Peyer's patch (tissue), 4 donors: ENCODE data around the gene SRGAP1. TPM values are rescaled to one million over a fixed set of nuclear protein-coding genes. Genes with fewer than 3 reads are reported as not detected.

Experiments
- DNase-seq, 3 donors: peaks; one replicate each; pipeline ENCODE4 v3.0.0-alpha.2; 2017 to 2019
- H3K27ac ChIP-seq, 4 donors: fragments of 200-600 bp; sonication (generic); one replicate each; pipeline ENCODE4 v1.5.1; 2016 to 2019
- H3K27me3 ChIP-seq, 2 donors: fragments of 200-600 bp; sonication (generic); one replicate each; pipeline ENCODE4 v1.5.1; 2019
- H3K36me3 ChIP-seq, 3 donors: fragments of 200-600 bp; sonication (generic); one replicate each; pipeline ENCODE4 v1.5.1; 2016 to 2019
- H3K4me1 ChIP-seq, 4 donors: fragments of 200-600 bp; sonication (generic); one replicate each; pipeline ENCODE4 v1.5.1; 2016 to 2019
- H3K4me3 ChIP-seq, 4 donors: fragments of 200-600 bp; sonication (generic); 1 replicate in 3 of 4; 2 replicates in 1 of 4; pipeline ENCODE4 v1.5.1; 2016 to 2019; ENCODE audit warnings: mild to moderate bottlenecking in 1 of 4
- H3K9me3 ChIP-seq, 4 donors: fragments of 200-600 bp; sonication (generic); one replicate each; pipeline ENCODE4 v1.5.1; 2016 to 2019; ENCODE audit warnings: mild to moderate bottlenecking in 1 of 4
- POLR2A ChIP-seq, 2 donors: fragments of 450-650 bp; IDR thresholded peaks; one replicate each; pipeline ENCODE4 v1.5.1; 2017; ENCODE audit warnings: antibody characterized with exemption in 2 of 2, mild to moderate bottlenecking in 2 of 2, moderate library complexity in 2 of 2
- total RNA-seq, 4 donors: library from RNA; depleted of rRNA; stranded (reverse); fragments of >200 nt; gene quantifications; one replicate each; pipeline ENCODE4 v1.1.0, GENCODE V29; 2016
- TF ChIP-seq, protein P1 (sequence below), 6 experiments: fragments of 450-650 bp in 4 of 6; fragments of 200-600 bp in 2 of 6; sonication (generic) in 1 of 6; IDR thresholded peaks; one replicate each; pipeline ENCODE4 v1.5.1; 2017 to 2019; ENCODE audit warnings: antibody characterized with exemption in 6 of 6, mild to moderate bottlenecking in 3 of 6, moderate library complexity in 1 of 6

The SRGAP1 gene
- total RNA-seq, 4 donors from 2014 or later = 5.8 to 92.4 (median 16.4) TPM

DNA sequence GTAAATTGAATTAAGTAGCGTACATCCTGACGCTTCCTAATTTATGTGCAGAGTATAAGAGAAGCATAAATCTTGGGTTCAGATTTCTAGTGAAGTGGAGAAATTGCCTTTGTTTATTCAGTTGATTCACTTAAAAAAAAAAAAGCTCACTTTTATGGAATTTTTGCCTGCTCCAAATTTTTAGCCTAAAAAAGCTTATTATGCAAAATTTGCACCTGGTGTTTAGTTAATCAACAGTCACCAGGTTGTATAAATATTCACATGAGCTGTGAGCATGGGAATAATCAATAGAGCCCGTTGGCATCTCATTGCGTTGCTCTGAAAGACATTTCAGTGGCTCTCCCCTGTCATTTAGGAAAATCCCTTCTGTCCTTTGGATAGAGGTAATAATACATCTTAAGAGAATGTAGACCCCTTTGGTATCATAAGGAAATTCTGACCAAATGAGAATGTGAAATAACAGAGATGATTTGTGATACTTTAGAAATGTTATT lies 132.4 kb downstream of the SRGAP1 start:
- Histone ChIP-seq H3K4me3 (no peak overlapping the region), H3K9me3 (no peaks in the 10 kb centered on the region), H3K27ac (no peak overlapping the region), H3K36me3 (no peaks in the 10 kb centered on the region), H3K27me3 (no peaks in the 10 kb centered on the region), H3K4me1 (no peaks in the 10 kb centered on the region)
- DNase-seq = no peak
- TF ChIP-seq, protein P1, sequence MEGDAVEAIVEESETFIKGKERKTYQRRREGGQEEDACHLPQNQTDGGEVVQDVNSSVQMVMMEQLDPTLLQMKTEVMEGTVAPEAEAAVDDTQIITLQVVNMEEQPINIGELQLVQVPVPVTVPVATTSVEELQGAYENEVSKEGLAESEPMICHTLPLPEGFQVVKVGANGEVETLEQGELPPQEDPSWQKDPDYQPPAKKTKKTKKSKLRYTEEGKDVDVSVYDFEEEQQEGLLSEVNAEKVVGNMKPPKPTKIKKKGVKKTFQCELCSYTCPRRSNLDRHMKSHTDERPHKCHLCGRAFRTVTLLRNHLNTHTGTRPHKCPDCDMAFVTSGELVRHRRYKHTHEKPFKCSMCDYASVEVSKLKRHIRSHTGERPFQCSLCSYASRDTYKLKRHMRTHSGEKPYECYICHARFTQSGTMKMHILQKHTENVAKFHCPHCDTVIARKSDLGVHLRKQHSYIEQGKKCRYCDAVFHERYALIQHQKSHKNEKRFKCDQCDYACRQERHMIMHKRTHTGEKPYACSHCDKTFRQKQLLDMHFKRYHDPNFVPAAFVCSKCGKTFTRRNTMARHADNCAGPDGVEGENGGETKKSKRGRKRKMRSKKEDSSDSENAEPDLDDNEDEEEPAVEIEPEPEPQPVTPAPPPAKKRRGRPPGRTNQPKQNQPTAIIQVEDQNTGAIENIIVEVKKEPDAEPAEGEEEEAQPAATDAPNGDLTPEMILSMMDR (IDR thresholded peaks at IDR 0.05) = no peak
- TF ChIP-seq POLR2A (IDR thresholded peaks at IDR 0.05) = no peak

DNA sequence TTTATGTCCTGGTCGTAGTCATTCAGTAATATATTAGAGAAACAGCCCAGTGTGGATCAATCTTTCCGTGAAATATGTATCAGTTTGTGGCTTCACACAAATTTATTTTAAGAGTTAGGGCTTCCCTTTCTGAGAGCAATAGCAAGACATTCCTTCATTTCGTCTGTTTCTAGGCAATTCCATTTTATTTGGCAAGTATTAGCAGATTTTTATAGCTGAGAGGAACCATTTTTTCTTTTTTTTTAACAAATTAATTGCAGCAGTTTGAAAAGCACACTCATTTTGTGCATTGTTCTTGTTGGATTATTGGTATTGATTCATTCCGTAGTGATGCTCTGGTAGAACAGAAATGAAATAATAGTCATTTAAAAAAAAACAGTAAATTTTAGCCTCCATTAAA lies 132.9 kb downstream of the SRGAP1 start:
- H3K4me1 ChIP-seq = no peaks in the 10 kb centered on the region
- TF ChIP-seq, protein P1 (IDR thresholded peaks at IDR 0.05) = no peak
- no peak for TF ChIP-seq POLR2A (IDR thresholded peaks at IDR 0.05)
- H3K9me3 ChIP-seq = no peaks in the 10 kb centered on the region
- no peak overlapping the region for H3K27ac ChIP-seq
- no peak for DNase-seq
- no peak overlapping the region for H3K4me3 ChIP-seq
- H3K27me3 ChIP-seq = no peaks in the 10 kb centered on the region
- H3K36me3 ChIP-seq = no peaks in the 10 kb centered on the region

DNA sequence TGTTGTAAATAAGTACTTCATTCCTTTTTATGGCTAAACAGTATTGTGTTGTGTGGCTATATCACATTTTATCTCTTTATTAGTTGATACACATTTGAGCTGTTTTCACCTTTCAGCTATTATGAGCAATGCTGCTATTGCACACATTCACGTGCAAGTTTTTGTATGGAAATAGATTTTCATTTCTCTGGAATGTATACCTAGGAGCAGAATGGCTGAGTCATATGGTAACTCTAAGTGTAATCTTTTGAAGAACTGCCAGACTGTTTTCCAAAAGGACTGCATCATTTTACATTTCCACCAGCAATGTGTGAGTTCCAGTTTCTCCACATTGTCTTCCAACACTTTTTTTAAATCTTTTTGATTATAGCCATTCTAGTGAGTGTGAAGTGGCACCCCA lies 134.0 kb downstream of the SRGAP1 start:
- H3K27me3 ChIP-seq = no peaks in the 10 kb centered on the region
- H3K4me3 ChIP-seq = no peak overlapping the region
- TF ChIP-seq, protein P1 (IDR thresholded peaks at IDR 0.05) = no peak
- no peak for TF ChIP-seq POLR2A (IDR thresholded peaks at IDR 0.05)
- DNase-seq = no peak
- no peaks in the 10 kb centered on the region for H3K36me3 ChIP-seq
- H3K27ac ChIP-seq = no peak overlapping the region
- no peaks in the 10 kb centered on the region for H3K4me1 ChIP-seq
- H3K9me3 ChIP-seq = no peaks in the 10 kb centered on the region

DNA sequence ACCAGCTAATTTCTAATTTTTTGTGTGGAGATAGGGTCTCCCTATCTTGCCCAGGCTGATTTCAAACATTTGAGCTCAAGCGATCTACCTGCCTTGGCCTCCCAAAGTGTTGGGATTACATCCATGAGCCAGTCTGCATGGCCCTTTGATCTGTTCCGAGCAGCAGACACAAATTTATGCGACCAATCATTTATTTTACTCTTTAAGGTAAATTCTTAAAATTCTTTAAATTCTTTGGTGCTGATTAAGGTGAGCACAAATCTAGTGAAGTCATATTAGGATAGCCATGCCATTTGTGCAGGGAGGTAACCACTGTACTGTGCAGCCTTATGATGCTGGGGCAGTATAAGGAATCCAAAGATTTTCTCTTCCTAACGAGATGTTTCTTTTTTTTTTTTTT lies 135.7 kb downstream of the SRGAP1 start:
- H3K9me3 ChIP-seq = no peaks in the 10 kb centered on the region
- TF ChIP-seq, protein P1 (IDR thresholded peaks at IDR 0.05) = no peak
- TF ChIP-seq POLR2A (IDR thresholded peaks at IDR 0.05) = no peak
- H3K27me3 ChIP-seq = no peaks in the 10 kb centered on the region
- H3K36me3 ChIP-seq = no peaks in the 10 kb centered on the region
- DNase-seq = no peak
- H3K27ac ChIP-seq = no peak overlapping the region
- no peaks in the 10 kb centered on the region for H3K4me1 ChIP-seq
- no peak overlapping the region for H3K4me3 ChIP-seq

DNA sequence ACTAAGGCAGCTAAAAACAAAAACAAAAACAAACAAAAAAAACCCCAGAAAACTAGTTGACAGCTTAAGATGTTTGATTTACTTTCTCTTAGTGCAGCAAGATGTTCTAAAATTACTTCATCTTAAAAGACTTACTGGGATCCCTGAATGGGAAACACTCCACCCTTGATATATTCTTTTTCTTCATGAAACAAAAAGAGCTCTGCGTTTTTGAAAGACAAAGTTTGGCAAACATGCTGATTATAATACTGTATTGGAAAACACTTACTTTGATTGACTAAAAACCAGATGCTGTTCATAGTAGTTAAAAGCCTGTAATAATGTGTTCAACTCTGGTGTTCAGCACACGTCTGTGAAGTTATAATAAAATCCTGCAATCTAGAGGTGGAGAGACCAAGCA lies 136.8 kb downstream of the SRGAP1 start:
- DNase-seq = no peak
- no peaks in the 10 kb centered on the region for H3K36me3 ChIP-seq
- H3K27me3 ChIP-seq = no peaks in the 10 kb centered on the region
- TF ChIP-seq POLR2A (IDR thresholded peaks at IDR 0.05) = no peak
- TF ChIP-seq, protein P1 (IDR thresholded peaks at IDR 0.05) = no peak
- H3K27ac ChIP-seq = no peak overlapping the region
- H3K9me3 ChIP-seq = no peaks in the 10 kb centered on the region
- H3K4me1 ChIP-seq = no peaks in the 10 kb centered on the region
- no peak overlapping the region for H3K4me3 ChIP-seq
